GM18511 (cell line): ENCODE results near the gene ZDHHC20.

Source experiments
- ATAC-seq: cut with Tn5 transposase; IDR thresholded peaks from one replicate; pipeline ENCODE4 v1.9.1; 2021; ENCODE audit warnings: mild to moderate bottlenecking, moderate library complexity; ENCODE audit not compliant: unreplicated experiment

ZDHHC20 gene

DNA sequence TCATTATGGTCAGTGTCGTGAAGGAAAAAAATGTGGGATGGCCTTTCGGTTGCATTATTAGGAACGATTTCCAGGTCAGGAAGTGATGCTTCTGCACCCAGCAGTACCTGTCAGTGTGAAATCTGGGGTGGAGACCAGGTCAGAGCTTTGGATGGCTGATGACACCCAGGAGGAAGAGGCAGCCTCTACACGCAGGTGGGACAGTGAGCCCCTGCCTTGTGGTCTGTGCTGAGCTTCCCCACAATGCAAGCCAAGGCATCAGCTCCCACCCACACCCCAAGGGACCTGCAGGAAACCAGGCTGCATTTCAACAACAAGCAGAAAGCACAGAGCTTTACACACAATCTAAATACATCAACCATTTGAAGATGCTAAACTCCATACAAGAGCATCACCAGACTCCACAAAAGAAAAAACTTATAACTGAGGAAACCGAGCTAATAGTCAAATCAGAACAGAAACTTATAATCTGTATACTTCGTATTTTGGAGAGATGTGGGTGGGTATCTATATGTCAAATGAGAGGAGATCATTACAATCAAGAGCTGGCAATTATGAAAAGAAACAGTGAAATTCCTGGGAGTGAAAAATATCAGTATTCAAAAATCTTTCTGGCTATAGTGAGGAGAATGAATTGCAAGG, 130.1 kb downstream of the ZDHHC20 start:
- no peak for ATAC-seq

DNA sequence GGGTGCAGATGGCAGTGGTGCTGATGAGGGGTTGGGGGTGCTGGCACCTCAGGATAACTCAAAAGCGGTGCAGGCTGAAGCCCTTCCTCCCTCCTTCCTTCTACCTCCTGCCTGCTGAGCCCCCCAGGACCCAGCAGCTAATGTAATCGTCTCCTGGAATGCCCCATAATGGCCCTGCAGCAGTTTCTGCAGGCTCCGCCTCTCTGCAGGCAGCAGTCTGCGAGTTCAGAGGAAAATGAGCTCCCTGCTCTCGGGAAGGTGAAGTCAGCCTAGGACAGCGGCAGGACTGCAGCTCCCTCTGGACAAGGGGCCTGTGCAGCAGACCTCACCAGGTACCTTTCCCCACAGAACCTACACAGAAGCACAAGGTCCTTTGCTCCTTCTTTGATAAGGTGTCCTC, 130.9 kb downstream of the ZDHHC20 start:
- ATAC-seq: no peak

DNA sequence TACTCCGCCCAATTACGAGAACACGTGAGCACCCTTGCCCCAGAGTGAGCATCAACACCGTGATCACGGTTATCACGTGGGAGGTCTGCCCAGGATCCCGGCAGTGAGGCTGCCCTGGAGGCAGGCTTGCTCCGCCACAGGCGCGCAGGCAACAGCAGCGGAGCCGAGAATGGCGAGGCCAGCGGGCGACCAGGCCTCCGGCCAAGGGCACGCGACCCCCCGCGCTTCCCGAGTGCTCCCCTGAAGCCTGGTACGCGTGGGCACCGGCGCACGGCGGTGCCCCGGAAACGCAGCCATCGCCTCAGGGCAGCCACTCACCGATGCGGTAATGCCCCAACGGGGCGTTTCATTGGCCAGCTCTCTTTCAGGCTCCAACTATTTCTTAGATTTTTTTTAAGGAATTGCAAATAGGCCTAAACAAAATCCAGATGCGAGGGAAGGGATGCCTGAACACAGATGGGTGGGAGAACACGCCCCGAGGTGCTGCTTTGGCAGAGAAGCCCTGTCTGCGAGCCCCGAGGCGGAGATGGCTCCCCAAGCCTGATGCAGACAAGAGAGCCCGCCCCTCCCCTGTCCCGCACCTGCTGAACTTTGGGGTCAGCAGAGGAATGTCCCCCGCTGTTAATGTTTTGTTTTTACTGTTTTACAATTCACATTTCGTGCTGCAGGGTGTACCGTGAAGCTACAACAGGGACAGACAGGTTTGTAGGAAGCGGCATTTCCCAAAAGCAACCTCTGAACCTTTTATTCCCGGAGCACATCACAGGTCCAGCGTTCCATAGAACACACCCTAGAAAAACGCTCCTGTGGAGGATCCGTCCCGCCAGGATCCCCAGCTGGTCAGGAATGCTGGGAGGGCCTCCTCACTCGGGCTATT, 132.7 kb downstream of the ZDHHC20 start:
- no peak for ATAC-seq

DNA sequence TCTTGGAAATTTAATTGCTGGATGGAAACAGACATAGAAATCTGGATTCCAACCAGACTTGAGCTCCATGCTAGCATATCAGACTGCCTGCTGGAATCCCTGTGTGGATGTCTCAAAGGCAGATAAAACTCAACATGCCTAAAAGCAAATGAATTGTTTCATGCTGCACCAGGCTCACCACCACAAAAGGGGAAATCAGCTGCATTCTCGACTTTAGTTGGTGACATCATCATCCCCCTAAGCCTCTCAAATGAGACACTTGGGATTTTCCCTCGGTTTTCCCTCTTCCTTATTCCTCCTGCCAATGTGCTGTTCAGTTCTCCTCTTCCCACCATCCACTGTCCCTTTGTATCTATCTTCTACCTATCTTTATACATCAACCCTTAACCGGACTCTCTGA, 134.3 kb downstream of the ZDHHC20 start:
- no peak for ATAC-seq

DNA sequence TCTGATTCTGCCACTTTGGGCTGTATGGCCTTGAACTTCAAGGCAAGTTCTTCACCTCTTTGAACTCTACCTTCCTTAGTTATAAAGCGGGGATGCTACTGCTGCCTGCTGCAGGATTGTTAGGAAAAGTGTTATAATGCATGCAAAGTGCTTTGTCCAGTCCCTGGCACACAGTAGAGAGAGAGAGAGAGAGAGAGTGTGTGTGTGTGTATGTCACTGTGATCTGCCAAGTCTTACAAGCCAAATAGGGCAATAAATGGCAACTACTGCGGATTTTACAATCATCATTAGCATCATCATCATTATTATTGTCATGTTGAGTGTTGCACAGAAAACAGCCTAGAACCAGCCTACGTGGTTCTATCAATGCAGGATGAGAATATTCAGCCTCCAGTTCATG, 136.1 kb downstream of the ZDHHC20 start:
- ATAC-seq: no peak
